OCI-M1 (cell line): ENCODE results near the gene CD2AP.
"Not testable (repeated sequence)": the region's sequence is repeated elsewhere in the genome, so short reads cannot be mapped to it uniquely, and the experiment has no call there.

ENCODE experiments used
- DNase-seq: peaks from one replicate; lab custom pipeline; 2025; lab: John Stamatoyannopoulos, UW

The CD2AP gene

GRCh38 chr6:47496935-47497579 lies 19.5 kb downstream of the CD2AP start:
- no peak for DNase-seq

- DNase-seq, result no peak
These were observed 25.3 kb downstream of the CD2AP start for GRCh38 chr6:47502920-47503319.

GRCh38 chr6:47509937-47510336 lies 32.3 kb downstream of the CD2AP start:
- DNase-seq, result no peak

- DNase-seq, result peak; percentile 44
These were observed 35.3 kb downstream of the CD2AP start for GRCh38 chr6:47512872-47513271.

- DNase-seq, result no peak
These were observed 41.7 kb downstream of the CD2AP start for GRCh38 chr6:47519279-47519678.

- DNase-seq, result no peak
These were observed 42.7 kb downstream of the CD2AP start for GRCh38 chr6:47520282-47520681.

GRCh38 chr6:47521961-47522360 lies 44.4 kb downstream of the CD2AP start:
- DNase-seq, result no peak

- no peak for DNase-seq
These were observed 46.7 kb downstream of the CD2AP start for GRCh38 chr6:47524136-47524845.

- no peak for DNase-seq
These were observed 47.9 kb downstream of the CD2AP start for GRCh38 chr6:47525330-47526057.

GRCh38 chr6:47527274-47527673 lies 49.7 kb downstream of the CD2AP start:
- DNase-seq, result no peak

GRCh38 chr6:47529734-47530133 lies 52.1 kb downstream of the CD2AP start:
- DNase-seq, result no peak

GRCh38 chr6:47532981-47533585 lies 55.5 kb downstream of the CD2AP start:
- peak; percentile 39 for DNase-seq

- DNase-seq, result peak; percentile 22
These were observed 56.5 kb downstream of the CD2AP start for GRCh38 chr6:47534063-47534462.

- DNase-seq, result no peak
These were observed 58.0 kb downstream of the CD2AP start for GRCh38 chr6:47535316-47536225.

GRCh38 chr6:47536816-47537401 lies 59.3 kb downstream of the CD2AP start:
- DNase-seq, result no peak

GRCh38 chr6:47545223-47545622 lies 67.6 kb downstream of the CD2AP start:
- no peak for DNase-seq

GRCh38 chr6:47551670-47552069 lies 74.1 kb downstream of the CD2AP start:
- no peak for DNase-seq

GRCh38 chr6:47552319-47552718 lies 74.7 kb downstream of the CD2AP start:
- DNase-seq, result no peak

- not testable (repeated sequence) for DNase-seq
These were observed 75.7 kb downstream of the CD2AP start for GRCh38 chr6:47553243-47553642.

GRCh38 chr6:47556459-47556858 lies 78.9 kb downstream of the CD2AP start:
- not testable (repeated sequence) for DNase-seq

- no peak for DNase-seq
These were observed 85.6 kb downstream of the CD2AP start for GRCh38 chr6:47563162-47563561.
